Measurements from ENCODE around the gene CCDC171. TPM values are rescaled to one million over a fixed set of nuclear protein-coding genes. Genes with fewer than 3 reads are reported as not detected.

Gene CCDC171
- total RNA-seq, 1 donor from 2014 or later: 1.2 TPM

GRCh38 chr9:15720861-15721260, 168.0 kb downstream of the CCDC171 start:
- Histone ChIP-seq H3K4me3 (ENCODE audit: insufficient read depth, low read depth, low read length) (no peak overlapping the region), H3K79me2 (ENCODE audit: insufficient read depth, low read length) (no peaks in the 10 kb centered on the region), H3K27me3 (ENCODE audit: insufficient read depth, low read length) (no peaks in the 10 kb centered on the region), H3K36me3 (ENCODE audit: insufficient read depth, low read length) (no peaks in the 10 kb centered on the region), H3K4me1 (ENCODE audit: insufficient read depth, low read length) (peaks cover 7% of the 10 kb centered on the region), H3K9me3 (ENCODE audit: insufficient read depth, low read depth, low read length) (no peaks in the 10 kb centered on the region), H3K4me2 (ENCODE audit: low read length) (no peak overlapping the region), H3K9ac (ENCODE audit: low read length) (no peak overlapping the region), H3K27ac (ENCODE audit: low read depth, low read length) (no peak overlapping the region), H4K20me1 (ENCODE audit: insufficient read depth, low read length) (no peaks in the 10 kb centered on the region), H2AFZ (ENCODE audit: low read depth, low read length) (no peak overlapping the region)
- no peak for FAIRE-seq
- no peak overlapping the region for H3K27ac Mint-ChIP-seq (ENCODE audit: unreplicated experiment)
- H3K4me1 Mint-ChIP-seq (ENCODE audit: low read depth, unreplicated experiment): peaks cover 5% of the 10 kb centered on the region
- H3K9me3 Mint-ChIP-seq (ENCODE audit: unreplicated experiment): peaks cover 2% of the 10 kb centered on the region
- H3K4me3 Mint-ChIP-seq (ENCODE audit: unreplicated experiment): no peak overlapping the region
- TF ChIP-seq CTCF (IDR thresholded peaks at IDR 0.05; ENCODE audit: insufficient read depth, low read depth, low read length) (no peak), EZH2 (IDR thresholded peaks at IDR 0.05; ENCODE audit: insufficient read depth, low read length) (no peak)
- H3K27me3 Mint-ChIP-seq (ENCODE audit: low read depth, unreplicated experiment): no peaks in the 10 kb centered on the region
- no peak for DNase-seq (ENCODE audit: low read depth)
- no peaks in the 10 kb centered on the region for H3K36me3 Mint-ChIP-seq (ENCODE audit: low read depth, unreplicated experiment)

GRCh38 chr9:15722888-15723287, 170.0 kb downstream of the CCDC171 start:
- peaks cover 5% of the 10 kb centered on the region for H3K4me1 Mint-ChIP-seq (ENCODE audit: low read depth, unreplicated experiment)
- H3K36me3 Mint-ChIP-seq (ENCODE audit: low read depth, unreplicated experiment): no peaks in the 10 kb centered on the region
- H3K79me2 ChIP-seq (ENCODE audit: insufficient read depth, low read length): no peaks in the 10 kb centered on the region
- no peaks in the 10 kb centered on the region for H3K27me3 ChIP-seq (ENCODE audit: insufficient read depth, low read length)
- H3K27ac Mint-ChIP-seq (ENCODE audit: unreplicated experiment): no peak overlapping the region
- H3K4me2 ChIP-seq (ENCODE audit: low read length): peak overlapping the region; percentile 47
- H3K9ac ChIP-seq (ENCODE audit: low read length): no peak overlapping the region
- H4K20me1 ChIP-seq (ENCODE audit: insufficient read depth, low read length): no peaks in the 10 kb centered on the region
- no peaks in the 10 kb centered on the region for H3K9me3 Mint-ChIP-seq (ENCODE audit: unreplicated experiment)
- H3K4me3 Mint-ChIP-seq (ENCODE audit: unreplicated experiment): no peak overlapping the region
- H3K4me3 ChIP-seq (ENCODE audit: insufficient read depth, low read depth, low read length): no peak overlapping the region
- DNase-seq (ENCODE audit: low read depth) (peak; percentile 56), FAIRE-seq (no peak)
- TF ChIP-seq EZH2 (IDR thresholded peaks at IDR 0.05; ENCODE audit: insufficient read depth, low read length): no peak
- no peak for TF ChIP-seq CTCF (IDR thresholded peaks at IDR 0.05; ENCODE audit: insufficient read depth, low read depth, low read length)
- H2AFZ ChIP-seq (ENCODE audit: low read depth, low read length): peak overlapping the region; percentile 44
- no peaks in the 10 kb centered on the region for H3K9me3 ChIP-seq (ENCODE audit: insufficient read depth, low read depth, low read length)
- no peaks in the 10 kb centered on the region for H3K27me3 Mint-ChIP-seq (ENCODE audit: low read depth, unreplicated experiment)
- H3K36me3 ChIP-seq (ENCODE audit: insufficient read depth, low read length): no peaks in the 10 kb centered on the region
- peaks cover 7% of the 10 kb centered on the region for H3K4me1 ChIP-seq (ENCODE audit: insufficient read depth, low read length)
- H3K27ac ChIP-seq (ENCODE audit: low read depth, low read length): no peak overlapping the region

GRCh38 chr9:15724016-15724415, 171.2 kb downstream of the CCDC171 start:
- FAIRE-seq (no peak), DNase-seq (ENCODE audit: low read depth) (peak; percentile 70)
- H3K27me3 ChIP-seq (ENCODE audit: insufficient read depth, low read length): no peaks in the 10 kb centered on the region
- Mint-ChIP-seq H3K4me3 (ENCODE audit: unreplicated experiment) (no peak overlapping the region), H3K4me1 (ENCODE audit: low read depth, unreplicated experiment) (peaks cover 5% of the 10 kb centered on the region), H3K9me3 (ENCODE audit: unreplicated experiment) (no peaks in the 10 kb centered on the region), H3K27ac (ENCODE audit: unreplicated experiment) (no peak overlapping the region), H3K27me3 (ENCODE audit: low read depth, unreplicated experiment) (no peaks in the 10 kb centered on the region), H3K36me3 (ENCODE audit: low read depth, unreplicated experiment) (no peaks in the 10 kb centered on the region)
- H3K9ac ChIP-seq (ENCODE audit: low read length): no peak overlapping the region
- H3K4me3 ChIP-seq (ENCODE audit: insufficient read depth, low read depth, low read length): no peak overlapping the region
- no peak overlapping the region for H2AFZ ChIP-seq (ENCODE audit: low read depth, low read length)
- no peaks in the 10 kb centered on the region for H3K79me2 ChIP-seq (ENCODE audit: insufficient read depth, low read length)
- H3K36me3 ChIP-seq (ENCODE audit: insufficient read depth, low read length): no peaks in the 10 kb centered on the region
- H3K4me1 ChIP-seq (ENCODE audit: insufficient read depth, low read length): peaks cover 7% of the 10 kb centered on the region
- no peaks in the 10 kb centered on the region for H3K9me3 ChIP-seq (ENCODE audit: insufficient read depth, low read depth, low read length)
- no peaks in the 10 kb centered on the region for H4K20me1 ChIP-seq (ENCODE audit: insufficient read depth, low read length)
- no peak for TF ChIP-seq EZH2 (IDR thresholded peaks at IDR 0.05; ENCODE audit: insufficient read depth, low read length)
- TF ChIP-seq CTCF (IDR thresholded peaks at IDR 0.05; ENCODE audit: insufficient read depth, low read depth, low read length): no peak
- H3K27ac ChIP-seq (ENCODE audit: low read depth, low read length): no peak overlapping the region
- H3K4me2 ChIP-seq (ENCODE audit: low read length): no peak overlapping the region

All from astrocyte (in vitro differentiated cells and primary cell).